ENCODE results near the gene SETD4.
"Not testable (repeated sequence)": the region's sequence is repeated elsewhere in the genome, so short reads cannot be mapped to it uniquely, and the experiment has no call there.

The SETD4 gene

GRCh38 chr21:36079010-36079649, 18.8 kb upstream of the SETD4 start:
- DNase-seq (ENCODE audit: low read depth in 3 of 3, low spot score in 1 of 3) = peak in 1 of 3 donors; percentile 14

- no peak for DNase-seq (ENCODE audit: low read depth in 3 of 3, low spot score in 1 of 3)
These were observed 17.4 kb upstream of the SETD4 start for GRCh38 chr21:36077758-36078157.

- DNase-seq (ENCODE audit: low read depth in 3 of 3, low spot score in 1 of 3) = no peak
These were observed 16.7 kb upstream of the SETD4 start for GRCh38 chr21:36076878-36077655.

- no peak for DNase-seq (ENCODE audit: low read depth in 3 of 3, low spot score in 1 of 3)
These were observed 15.6 kb upstream of the SETD4 start for GRCh38 chr21:36075953-36076352.

- no peak for DNase-seq (ENCODE audit: low read depth in 3 of 3, low spot score in 1 of 3)
These were observed 14.8 kb upstream of the SETD4 start for GRCh38 chr21:36075171-36075570.

GRCh38 chr21:36073911-36074310, 13.6 kb upstream of the SETD4 start:
- not testable (repeated sequence) for DNase-seq (ENCODE audit: low read depth in 3 of 3, low spot score in 1 of 3)

- no peak for DNase-seq (ENCODE audit: low read depth in 3 of 3, low spot score in 1 of 3)
These were observed 12.9 kb upstream of the SETD4 start for GRCh38 chr21:36073181-36073580.

- no peak for DNase-seq (ENCODE audit: low read depth in 3 of 3, low spot score in 1 of 3)
These were observed 12.3 kb upstream of the SETD4 start for GRCh38 chr21:36072453-36073162.

- no peak for DNase-seq (ENCODE audit: low read depth in 3 of 3, low spot score in 1 of 3)
These were observed 10.7 kb upstream of the SETD4 start for GRCh38 chr21:36070999-36071398.

GRCh38 chr21:36069713-36070583, 9.6 kb upstream of the SETD4 start, which contains the start of gene CBR1:
Gene CBR1 (plus strand): TSS chr21:36070024. CDS start chr21:36070116, 92 bp downstream.
- DNase-seq (ENCODE audit: low read depth in 3 of 3, low spot score in 1 of 3) = peak; percentile 72 to 85 (median 73)

- DNase-seq (ENCODE audit: low read depth in 3 of 3, low spot score in 1 of 3) = no peak
These were observed 8.5 kb upstream of the SETD4 start for GRCh38 chr21:36068748-36069398.

GRCh38 chr21:36065497-36066036, 5.2 kb upstream of the SETD4 start:
- no peak for DNase-seq (ENCODE audit: low read depth in 3 of 3, low spot score in 1 of 3)

GRCh38 chr21:36064085-36064460, 3.7 kb upstream of the SETD4 start:
- DNase-seq (ENCODE audit: low read depth in 3 of 3, low spot score in 1 of 3) = no peak

- no peak for DNase-seq (ENCODE audit: low read depth in 3 of 3, low spot score in 1 of 3)
These were observed 3.2 kb upstream of the SETD4 start for GRCh38 chr21:36063375-36064084.

- DNase-seq (ENCODE audit: low read depth in 3 of 3, low spot score in 1 of 3) = no peak
These were observed 1.1 kb upstream of the SETD4 start for GRCh38 chr21:36061445-36061844.

GRCh38 chr21:36059823-36060158, 535 bp downstream of the SETD4 start:
- DNase-seq (ENCODE audit: low read depth in 3 of 3, low spot score in 1 of 3) = no peak

- no peak for DNase-seq (ENCODE audit: low read depth in 3 of 3, low spot score in 1 of 3)
These were observed 4.8 kb downstream of the SETD4 start for GRCh38 chr21:36055551-36055950.

GRCh38 chr21:36053715-36054062, 6.6 kb downstream of the SETD4 start:
- no peak for DNase-seq (ENCODE audit: low read depth in 3 of 3, low spot score in 1 of 3)

- no peak for DNase-seq (ENCODE audit: low read depth in 3 of 3, low spot score in 1 of 3)
These were observed 7.2 kb downstream of the SETD4 start for GRCh38 chr21:36052860-36053714.
